ENCODE data around the gene MRPL23.

MRPL23 gene

GRCh38 chr11:1926156-1927025, 20.7 kb upstream of the MRPL23 start:
- no peak for DNase-seq (ENCODE audit: low read depth)
- TF ChIP-seq, protein P1, sequence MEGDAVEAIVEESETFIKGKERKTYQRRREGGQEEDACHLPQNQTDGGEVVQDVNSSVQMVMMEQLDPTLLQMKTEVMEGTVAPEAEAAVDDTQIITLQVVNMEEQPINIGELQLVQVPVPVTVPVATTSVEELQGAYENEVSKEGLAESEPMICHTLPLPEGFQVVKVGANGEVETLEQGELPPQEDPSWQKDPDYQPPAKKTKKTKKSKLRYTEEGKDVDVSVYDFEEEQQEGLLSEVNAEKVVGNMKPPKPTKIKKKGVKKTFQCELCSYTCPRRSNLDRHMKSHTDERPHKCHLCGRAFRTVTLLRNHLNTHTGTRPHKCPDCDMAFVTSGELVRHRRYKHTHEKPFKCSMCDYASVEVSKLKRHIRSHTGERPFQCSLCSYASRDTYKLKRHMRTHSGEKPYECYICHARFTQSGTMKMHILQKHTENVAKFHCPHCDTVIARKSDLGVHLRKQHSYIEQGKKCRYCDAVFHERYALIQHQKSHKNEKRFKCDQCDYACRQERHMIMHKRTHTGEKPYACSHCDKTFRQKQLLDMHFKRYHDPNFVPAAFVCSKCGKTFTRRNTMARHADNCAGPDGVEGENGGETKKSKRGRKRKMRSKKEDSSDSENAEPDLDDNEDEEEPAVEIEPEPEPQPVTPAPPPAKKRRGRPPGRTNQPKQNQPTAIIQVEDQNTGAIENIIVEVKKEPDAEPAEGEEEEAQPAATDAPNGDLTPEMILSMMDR (conservative IDR thresholded peaks at IDR 0.05; ENCODE audit: control insufficient read depth, insufficient read depth, low read depth, low read length) = no peak
- no peak overlapping the region for H3K4me3 ChIP-seq (ENCODE audit: control insufficient read depth, low read depth, low read length)

- no peak for DNase-seq (ENCODE audit: low read depth)
- H3K4me3 ChIP-seq (ENCODE audit: control insufficient read depth, low read depth, low read length) = no peak overlapping the region
- TF ChIP-seq, protein P1 (conservative IDR thresholded peaks at IDR 0.05; ENCODE audit: control insufficient read depth, insufficient read depth, low read depth, low read length) = no peak
These were observed 19.9 kb upstream of the MRPL23 start for GRCh38 chr11:1927026-1927847.

DNA sequence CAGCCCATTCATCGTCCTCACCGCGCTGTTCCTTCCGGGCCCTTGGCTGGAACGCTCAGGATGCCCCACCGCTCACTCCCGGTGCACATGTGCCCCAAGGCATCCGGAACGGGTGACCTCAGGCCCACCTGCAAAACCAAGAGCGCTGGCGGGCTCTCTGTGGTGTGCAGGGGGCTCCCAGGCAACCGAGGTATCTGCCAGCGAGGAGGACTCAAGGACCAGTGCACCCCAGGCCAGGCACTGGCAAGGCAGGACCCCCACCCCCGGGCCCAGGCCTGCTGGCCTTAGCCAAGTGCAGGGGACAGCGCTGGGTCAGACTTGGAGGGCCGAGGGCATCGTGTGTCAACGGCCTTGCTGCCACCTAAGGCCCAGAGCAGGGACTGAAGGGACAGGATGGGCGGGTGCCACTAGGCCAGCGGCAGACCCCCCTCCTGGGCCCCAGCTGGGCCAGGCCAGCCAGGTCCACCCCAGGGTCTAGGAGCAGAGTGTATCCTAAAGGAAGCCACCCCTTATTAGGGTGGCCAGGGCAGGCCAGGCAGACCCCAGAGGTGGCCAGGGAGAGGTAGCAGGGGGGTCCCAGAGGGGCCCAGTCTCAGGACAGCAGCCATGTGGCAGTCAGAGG, 19.2 kb upstream of the MRPL23 start:
- no peak for DNase-seq (ENCODE audit: low read depth)
- TF ChIP-seq, protein P1 (conservative IDR thresholded peaks at IDR 0.05; ENCODE audit: control insufficient read depth, insufficient read depth, low read depth, low read length) = no peak
- H3K4me3 ChIP-seq (ENCODE audit: control insufficient read depth, low read depth, low read length) = no peak overlapping the region

DNA sequence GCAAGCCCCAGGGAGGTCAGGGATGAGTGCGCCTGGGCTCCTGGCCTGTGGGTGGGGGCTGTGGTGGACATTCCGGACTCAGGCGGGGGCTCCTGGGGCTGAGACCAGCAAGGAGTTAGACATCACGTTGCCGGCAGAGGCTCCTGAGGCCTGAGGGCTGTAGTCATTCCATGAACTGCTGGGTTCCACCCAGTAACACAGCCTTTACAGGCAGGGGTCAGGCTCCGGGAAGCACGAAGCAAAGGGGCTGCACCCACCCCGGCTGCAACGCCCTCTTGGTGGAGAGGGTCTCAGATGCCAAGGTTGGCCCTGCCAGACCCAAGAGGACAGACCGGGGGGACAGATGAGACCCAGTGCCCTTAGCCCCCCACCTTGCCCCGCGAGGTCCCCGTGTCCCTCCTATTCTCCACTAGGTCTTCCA, 18.7 kb upstream of the MRPL23 start:
- TF ChIP-seq, protein P1 (conservative IDR thresholded peaks at IDR 0.05; ENCODE audit: control insufficient read depth, insufficient read depth, low read depth, low read length) = no peak
- DNase-seq (ENCODE audit: low read depth) = no peak
- no peak overlapping the region for H3K4me3 ChIP-seq (ENCODE audit: control insufficient read depth, low read depth, low read length)

DNA sequence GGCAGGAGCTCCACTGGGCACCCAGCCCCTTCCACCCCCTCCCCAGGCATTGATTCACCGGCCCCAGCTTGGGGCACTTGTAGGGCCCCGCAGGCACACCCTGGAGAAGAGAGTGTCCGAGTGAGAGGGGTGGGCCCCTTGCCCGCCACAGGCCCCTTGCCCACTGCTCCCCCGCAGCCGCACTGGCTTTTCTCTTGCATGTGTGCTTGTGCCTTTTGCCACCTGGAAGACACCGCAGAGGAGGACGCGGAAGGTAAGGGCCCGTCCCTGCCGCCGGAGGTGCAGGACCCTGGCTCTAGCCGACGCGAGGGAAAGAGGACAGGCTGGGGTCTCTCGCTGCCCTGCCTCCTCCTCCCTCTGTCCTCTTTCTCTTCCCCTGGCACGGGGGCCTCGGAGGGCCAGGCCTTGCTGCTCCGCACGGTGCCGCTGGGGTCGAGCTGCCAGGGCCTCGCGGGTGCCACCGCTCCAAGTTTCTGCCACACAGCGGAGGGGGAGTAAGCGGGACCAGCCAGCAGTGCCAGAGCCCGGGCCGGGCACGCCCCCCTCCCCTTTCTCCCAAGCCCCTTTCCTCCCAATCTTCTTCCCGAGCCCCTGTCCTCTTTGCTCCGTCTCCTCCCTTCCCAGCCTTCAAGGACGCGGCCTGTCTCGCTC, 18.1 kb upstream of the MRPL23 start:
- H3K4me3 ChIP-seq (ENCODE audit: control insufficient read depth, low read depth, low read length) = no peak overlapping the region
- no peak for DNase-seq (ENCODE audit: low read depth)
- TF ChIP-seq, protein P1 (conservative IDR thresholded peaks at IDR 0.05; ENCODE audit: control insufficient read depth, insufficient read depth, low read depth, low read length) = no peak

Data from fibroblast of mammary gland (primary cell).